NCI-H1930 (cell line): Measurements from ENCODE around the gene OR9A2.
"Not testable (repeated sequence)": the region's sequence is repeated elsewhere in the genome, so short reads cannot be mapped to it uniquely, and the experiment has no call there.

Experiments used
- DNase-seq, 2 experiments: peaks; one replicate each; lab custom pipeline; 2025; lab: John Stamatoyannopoulos, UW

Gene OR9A2

GRCh38 chr7:143018931-143019330 lies 8.0 kb downstream of the OR9A2 start:
- no peak for DNase-seq

DNA sequence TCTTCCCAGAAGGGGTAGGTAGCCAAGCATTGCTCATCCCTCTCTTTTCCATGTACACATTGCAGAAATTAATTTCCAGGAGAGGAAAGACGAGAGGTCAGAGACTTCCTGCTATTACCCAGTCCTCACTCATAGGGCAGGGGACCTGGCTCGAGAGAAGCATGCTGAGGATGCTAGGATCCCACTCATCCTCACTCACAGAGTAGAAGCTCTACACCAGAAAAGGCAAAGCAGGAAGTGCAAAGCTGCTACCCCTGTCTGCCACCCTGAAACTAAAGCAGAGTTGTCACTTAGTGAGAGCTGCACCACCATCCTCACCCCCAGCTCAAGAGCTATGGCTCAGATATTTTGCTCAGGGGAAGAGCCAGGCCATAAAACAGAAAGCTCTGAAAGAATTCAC lies 9.9 kb downstream of the OR9A2 start:
- no peak for DNase-seq

- no peak for DNase-seq
Observed at GRCh38 chr7:143015926-143016490, 10.9 kb downstream of the OR9A2 start.

- no peak for DNase-seq
Observed at GRCh38 chr7:143015084-143015483, 11.8 kb downstream of the OR9A2 start.

DNA sequence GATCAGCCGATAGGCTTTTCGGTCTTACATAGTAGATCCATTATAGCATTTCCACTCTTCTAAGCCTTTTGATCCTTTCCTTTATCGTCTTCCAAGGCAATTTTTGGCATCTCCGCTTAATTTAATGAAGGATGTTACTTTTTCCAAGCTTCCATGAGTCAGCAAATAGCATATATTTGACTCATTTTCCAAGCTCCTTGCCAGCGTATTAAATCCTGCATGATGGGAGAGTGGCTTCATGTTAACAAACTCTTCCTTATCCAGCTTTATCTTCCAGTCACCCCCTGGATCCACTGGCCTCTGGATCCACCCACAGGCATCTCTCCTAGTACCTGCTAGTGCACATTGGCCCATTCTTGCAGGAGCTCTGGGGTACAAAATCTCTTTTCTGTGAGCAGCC lies 13.0 kb downstream of the OR9A2 start:
- DNase-seq: no peak

DNA sequence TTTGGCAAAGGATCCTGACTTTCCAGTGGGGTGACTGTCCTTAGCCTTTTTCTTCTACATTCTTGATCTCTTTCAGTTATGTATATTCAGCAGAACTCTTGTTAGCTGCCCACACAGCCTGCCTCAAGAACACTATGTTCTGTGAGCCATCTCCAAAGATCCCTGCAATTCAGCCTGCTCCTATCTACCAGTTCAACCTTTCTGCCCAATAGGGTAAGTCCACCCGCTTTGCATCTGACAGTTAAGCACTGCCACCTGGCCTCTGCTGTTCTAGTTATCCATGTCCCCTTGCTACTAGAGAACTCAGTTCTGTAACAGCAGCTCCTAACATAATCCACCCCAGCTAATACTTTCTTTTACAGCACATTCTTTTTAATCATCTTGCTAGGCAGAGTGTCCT lies 13.5 kb downstream of the OR9A2 start:
- DNase-seq: no peak

- DNase-seq: no peak
Observed at GRCh38 chr7:143012409-143012808, 14.5 kb downstream of the OR9A2 start.

- no peak for DNase-seq
Observed at GRCh38 chr7:143012001-143012400, 14.9 kb downstream of the OR9A2 start.

GRCh38 chr7:143008007-143008901 lies 18.7 kb downstream of the OR9A2 start:
- peak; percentile 58 to 74 for DNase-seq

DNA sequence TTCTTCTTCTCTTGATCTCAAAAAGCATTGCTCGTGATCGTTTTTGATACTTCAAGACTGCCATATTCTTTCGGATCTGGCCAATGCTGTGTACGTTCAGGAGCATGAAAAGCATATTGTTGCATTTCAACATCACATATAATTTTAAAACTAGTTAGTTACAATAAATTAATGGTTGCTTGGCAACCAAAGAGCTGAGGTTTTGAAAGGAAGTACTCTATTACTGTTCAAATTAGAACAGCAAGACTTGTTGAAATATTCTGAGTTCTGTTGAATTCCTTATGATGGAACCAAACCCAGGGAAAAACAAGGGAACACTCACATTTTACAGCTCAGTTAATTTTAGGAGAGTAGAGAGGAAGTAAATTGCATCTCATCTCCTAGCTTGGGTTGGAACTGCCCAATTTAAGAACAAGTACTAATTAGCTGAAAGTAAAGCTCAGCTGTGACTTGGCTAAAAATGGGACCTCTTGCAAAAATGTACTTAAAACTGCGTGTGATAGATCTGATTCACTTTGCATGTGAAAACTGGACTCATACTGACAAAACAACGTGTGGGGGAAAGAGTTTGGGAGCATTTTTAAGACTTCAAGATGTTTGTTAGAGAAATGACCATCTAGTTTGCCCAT lies 21.2 kb downstream of the OR9A2 start:
- DNase-seq: no peak

GRCh38 chr7:143003393-143004051 lies 23.4 kb downstream of the OR9A2 start:
- DNase-seq: peak in 1 of 2 experiments; percentile 50

DNA sequence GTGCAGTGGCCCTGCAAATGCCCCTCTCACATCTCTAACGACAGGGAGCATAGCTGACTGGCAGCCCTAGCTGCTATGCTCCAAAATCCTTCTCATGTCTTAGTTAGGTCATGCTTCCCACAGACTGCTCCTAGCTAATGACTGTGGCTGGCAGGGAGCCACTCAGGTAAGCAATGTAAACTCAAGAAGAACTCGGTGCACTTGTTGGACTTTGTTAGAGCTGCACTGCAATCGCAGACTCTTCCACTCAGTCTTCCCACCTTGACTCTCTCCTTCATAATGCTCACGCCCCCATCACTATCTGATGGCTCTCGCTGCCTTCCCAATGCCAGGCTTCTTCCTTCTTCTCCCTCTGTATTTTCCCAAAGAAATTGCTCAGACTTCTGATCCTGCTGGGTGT lies 24.0 kb downstream of the OR9A2 start:
- no peak for DNase-seq

GRCh38 chr7:143002106-143002505 lies 24.8 kb downstream of the OR9A2 start:
- DNase-seq: no peak

DNA sequence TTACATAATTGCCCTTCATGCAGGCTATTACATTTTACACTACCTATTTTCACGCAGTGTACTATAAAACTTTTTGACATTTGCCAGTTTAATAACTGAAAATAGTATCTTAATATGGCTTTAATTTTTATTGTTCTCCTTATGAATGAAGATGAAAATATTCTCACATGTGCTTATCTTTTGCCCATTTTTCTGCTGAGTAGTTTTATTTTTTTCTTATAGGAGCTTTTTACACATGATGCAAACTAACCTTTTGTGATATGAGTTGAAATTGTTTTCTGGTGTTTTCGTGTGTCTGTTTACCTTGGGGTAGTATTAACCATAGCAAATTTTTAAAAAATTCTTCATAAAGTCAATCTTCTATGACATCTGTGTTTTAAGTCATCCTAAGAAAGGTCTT lies 26.3 kb downstream of the OR9A2 start:
- no peak for DNase-seq

GRCh38 chr7:142999793-143000192 lies 27.1 kb downstream of the OR9A2 start:
- DNase-seq: no peak

- DNase-seq: no peak
Observed at GRCh38 chr7:142998966-142999365, 28.0 kb downstream of the OR9A2 start.

GRCh38 chr7:142997456-142997989 lies 29.4 kb downstream of the OR9A2 start:
- no peak for DNase-seq

DNA sequence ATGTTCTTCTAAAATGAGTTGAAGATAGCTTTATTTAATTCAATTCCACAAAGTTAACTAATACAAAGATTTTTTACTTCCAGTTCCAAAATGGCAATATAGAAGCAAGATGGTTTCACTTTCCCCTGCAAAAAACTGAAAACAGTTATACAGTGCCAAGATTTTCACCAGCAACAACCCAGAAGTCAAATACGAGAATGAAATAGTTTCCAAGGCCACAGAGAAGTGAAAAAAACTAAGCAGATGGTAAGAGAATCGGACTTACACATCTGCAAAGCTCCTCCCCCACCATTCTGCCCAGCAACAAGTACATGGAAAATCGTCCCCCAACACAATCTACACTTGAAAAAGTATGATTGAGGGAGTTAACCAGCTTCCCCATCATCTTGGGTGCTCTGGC lies 34.5 kb downstream of the OR9A2 start:
- DNase-seq: no peak

DNA sequence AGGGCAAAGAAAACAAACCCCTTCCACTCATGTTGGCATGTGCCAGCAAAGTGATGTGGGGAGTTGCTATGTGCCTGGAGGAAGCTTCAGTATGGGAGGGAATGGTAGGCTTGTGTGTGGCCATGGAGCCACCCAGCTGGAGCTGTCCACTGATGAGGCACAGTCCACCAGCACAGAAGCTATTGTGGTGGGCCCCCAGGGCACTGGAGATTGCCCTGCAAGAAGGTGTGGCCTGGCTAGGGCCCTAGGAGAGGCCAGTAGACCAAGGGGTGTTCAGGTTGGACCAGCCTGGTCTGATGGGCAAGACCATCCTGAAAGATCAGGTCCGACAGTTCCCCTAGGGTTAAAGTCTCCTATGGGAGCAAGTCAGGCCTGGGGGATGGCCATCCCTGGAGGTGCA lies 42.6 kb downstream of the OR9A2 start:
- DNase-seq: no peak

GRCh38 chr7:142983825-142984224 lies 43.1 kb downstream of the OR9A2 start:
- DNase-seq: no peak

- not testable (repeated sequence) for DNase-seq
Observed at GRCh38 chr7:142978402-142978801, 48.5 kb downstream of the OR9A2 start.
